ENCODE results near the gene ZNF230.

The ZNF230 gene

GRCh38 chr19:43983912-43984686 lies 18.7 kb upstream of the ZNF230 start, which contains the start of gene ZNF155:
Gene ZNF155, plus strand, starts transcription at chr19:43984188. Its CDS starts 4,356 bp downstream, at chr19:43988544.
- Histone ChIP-seq H4K20me1 (ENCODE audit: insufficient read depth, low read length) (no peaks in the 10 kb centered on the region), H3K4me2 (ENCODE audit: low read length) (no peak within 1 kb of the TSS), H3K9me3 (ENCODE audit: low read length) (no peaks in the 10 kb centered on the region)

GRCh38 chr19:43984687-43985000 lies 18.1 kb upstream of the ZNF230 start:
- H3K9me2 ChIP-seq (ENCODE audit: low read depth, low read length), result no peaks in the 10 kb centered on the region
- H3K9me3 ChIP-seq (ENCODE audit: low read length), result no peaks in the 10 kb centered on the region
- H3K4me1 ChIP-seq (ENCODE audit: insufficient read depth, low read length, severe bottlenecking), result no peaks in the 10 kb centered on the region
- no peak overlapping the region for H3K4me3 ChIP-seq (ENCODE audit: low read depth, low read length, poor library complexity, severe bottlenecking)
- H2AFZ ChIP-seq (ENCODE audit: low read length), result no peak overlapping the region
- no peaks in the 10 kb centered on the region for H4K20me1 ChIP-seq (ENCODE audit: insufficient read depth, low read length)
- H3K27ac ChIP-seq (ENCODE audit: low read depth, low read length, poor library complexity, severe bottlenecking), result no peak overlapping the region
- TF ChIP-seq EZH2 (IDR thresholded peaks at IDR 0.05; ENCODE audit: borderline replicate concordance, low read length) (no peak), CTCF (IDR thresholded peaks at IDR 0.05; ENCODE audit: low read length) (no peak)
- no peaks in the 10 kb centered on the region for H3F3A ChIP-seq (ENCODE audit: insufficient read depth, low read length)
- H3K27me3 ChIP-seq (ENCODE audit: insufficient read depth, low read length), result no peaks in the 10 kb centered on the region
- H3K36me3 ChIP-seq (ENCODE audit: insufficient read depth, low read length), result no peaks in the 10 kb centered on the region
- no peak overlapping the region for H3K4me2 ChIP-seq (ENCODE audit: low read length)
- no peak overlapping the region for H3K9ac ChIP-seq (ENCODE audit: low read length)
- H3K79me2 ChIP-seq (ENCODE audit: insufficient read depth, low read length), result no peaks in the 10 kb centered on the region

More at GRCh38 chr19:43983912-43984686, 18.7 kb upstream of the ZNF230 start, which contains the start of gene ZNF155:
- Histone ChIP-seq H3F3A (ENCODE audit: insufficient read depth, low read length) (no peaks in the 10 kb centered on the region), H3K27ac (ENCODE audit: low read depth, low read length, poor library complexity, severe bottlenecking) (no peak within 1 kb of the TSS), H3K4me3 (ENCODE audit: low read depth, low read length, poor library complexity, severe bottlenecking) (no peak within 1 kb of the TSS), H3K4me1 (ENCODE audit: insufficient read depth, low read length, severe bottlenecking) (no peaks in the 10 kb centered on the region), H3K27me3 (ENCODE audit: insufficient read depth, low read length) (no peaks in the 10 kb centered on the region), H3K79me2 (ENCODE audit: insufficient read depth, low read length) (no peaks in the 10 kb centered on the region), H3K9me2 (ENCODE audit: low read depth, low read length) (no peaks in the 10 kb centered on the region), H3K36me3 (ENCODE audit: insufficient read depth, low read length) (no peaks in the 10 kb centered on the region), H2AFZ (ENCODE audit: low read length) (no peak within 1 kb of the TSS), H3K9ac (ENCODE audit: low read length) (no peak within 1 kb of the TSS)
- TF ChIP-seq EZH2 (IDR thresholded peaks at IDR 0.05; ENCODE audit: borderline replicate concordance, low read length) (no peak), CTCF (IDR thresholded peaks at IDR 0.05; ENCODE audit: low read length) (no peak)

- no peaks in the 10 kb centered on the region for H4K20me1 ChIP-seq (ENCODE audit: insufficient read depth, low read length)
- no peaks in the 10 kb centered on the region for H3K27me3 ChIP-seq (ENCODE audit: insufficient read depth, low read length)
- H3K9me2 ChIP-seq (ENCODE audit: low read depth, low read length), result no peaks in the 10 kb centered on the region
- H3K4me3 ChIP-seq (ENCODE audit: low read depth, low read length, poor library complexity, severe bottlenecking), result no peak overlapping the region
- H3K79me2 ChIP-seq (ENCODE audit: insufficient read depth, low read length), result no peaks in the 10 kb centered on the region
- H3F3A ChIP-seq (ENCODE audit: insufficient read depth, low read length), result no peaks in the 10 kb centered on the region
- H3K4me2 ChIP-seq (ENCODE audit: low read length), result no peak overlapping the region
- no peaks in the 10 kb centered on the region for H3K9me3 ChIP-seq (ENCODE audit: low read length)
- H3K4me1 ChIP-seq (ENCODE audit: insufficient read depth, low read length, severe bottlenecking), result peaks cover 5% of the 10 kb centered on the region
- H3K36me3 ChIP-seq (ENCODE audit: insufficient read depth, low read length), result no peaks in the 10 kb centered on the region
- no peak overlapping the region for H3K27ac ChIP-seq (ENCODE audit: low read depth, low read length, poor library complexity, severe bottlenecking)
- TF ChIP-seq EZH2 (IDR thresholded peaks at IDR 0.05; ENCODE audit: borderline replicate concordance, low read length), result no peak
- TF ChIP-seq CTCF (IDR thresholded peaks at IDR 0.05; ENCODE audit: low read length), result no peak
- no peak overlapping the region for H3K9ac ChIP-seq (ENCODE audit: low read length)
- H2AFZ ChIP-seq (ENCODE audit: low read length), result no peak overlapping the region
These were observed 5.0 kb upstream of the ZNF230 start for GRCh38 chr19:43997631-43998290.

All from OCI-LY1 (cell line).